RPMI8226 (cell line): Measurements from ENCODE around the gene RAP1GAP2.
"Not testable (repeated sequence)": the region's sequence is repeated elsewhere in the genome, so short reads cannot be mapped to it uniquely, and the experiment has no call there.

ENCODE experiments used
- DNase-seq: peaks from one replicate; pipeline ENCODE4 v3.0.0-alpha.2; 2015

The RAP1GAP2 gene

DNA sequence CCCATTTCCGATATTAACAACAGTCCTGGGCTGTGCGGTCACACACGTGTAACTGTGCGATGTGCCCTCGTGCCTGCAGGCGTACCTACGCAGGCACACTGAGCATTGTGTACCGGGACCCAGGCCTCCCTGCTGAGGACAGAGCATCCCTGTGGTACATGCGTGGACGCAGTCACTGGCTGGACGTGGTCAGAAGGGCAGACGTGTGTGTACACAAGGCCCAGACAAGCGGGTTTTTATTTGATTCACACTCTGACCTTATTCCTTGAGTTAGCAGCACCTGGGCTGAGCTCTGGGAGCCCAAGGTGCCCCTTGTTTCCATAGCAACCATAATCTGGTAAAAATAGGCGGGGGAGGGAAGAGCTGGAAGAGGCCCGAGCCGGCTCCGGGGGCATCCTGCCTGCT, 19.5 kb downstream of the RAP1GAP2 start:
- peak; percentile 74 for DNase-seq

DNA sequence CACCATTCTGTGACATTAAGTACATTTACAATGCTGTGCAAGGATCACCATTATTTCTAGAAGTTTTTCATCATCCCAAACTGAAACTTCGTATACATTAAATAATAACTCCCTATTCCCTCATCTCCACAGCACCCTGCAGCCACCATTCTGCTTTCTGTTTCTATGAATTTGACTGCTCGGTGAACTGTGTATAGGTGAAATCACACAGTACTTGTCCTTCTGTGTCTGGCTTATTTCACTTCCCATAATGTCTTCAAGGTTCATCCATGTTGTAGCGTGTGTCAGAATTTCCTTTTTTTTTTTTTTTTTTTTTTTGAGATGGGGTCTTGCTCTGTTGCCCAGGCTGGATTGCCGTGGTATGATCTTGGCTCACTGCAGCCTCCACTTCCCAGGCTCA, 20.4 kb downstream of the RAP1GAP2 start:
- no peak for DNase-seq

DNA sequence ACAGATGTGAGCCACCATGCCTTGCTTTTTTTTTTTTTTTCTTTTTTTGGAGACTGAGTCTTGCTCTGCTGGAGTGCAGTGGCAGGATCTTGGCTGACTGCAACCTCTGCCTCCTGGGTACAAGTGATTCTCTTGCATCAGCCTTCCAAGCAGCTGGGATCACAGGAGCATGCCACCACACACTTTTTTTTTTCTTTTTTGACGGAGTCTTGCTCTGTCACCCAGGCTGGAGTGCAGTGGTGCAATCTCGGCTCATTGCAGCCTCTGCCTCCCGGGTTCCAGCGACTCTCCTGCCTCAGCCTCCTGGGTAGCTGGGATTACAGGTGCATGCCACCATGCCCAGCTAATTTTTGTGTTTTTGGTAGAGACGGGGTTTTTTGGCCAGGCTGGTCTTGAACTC, 23.1 kb downstream of the RAP1GAP2 start:
- not testable (repeated sequence) for DNase-seq

DNA sequence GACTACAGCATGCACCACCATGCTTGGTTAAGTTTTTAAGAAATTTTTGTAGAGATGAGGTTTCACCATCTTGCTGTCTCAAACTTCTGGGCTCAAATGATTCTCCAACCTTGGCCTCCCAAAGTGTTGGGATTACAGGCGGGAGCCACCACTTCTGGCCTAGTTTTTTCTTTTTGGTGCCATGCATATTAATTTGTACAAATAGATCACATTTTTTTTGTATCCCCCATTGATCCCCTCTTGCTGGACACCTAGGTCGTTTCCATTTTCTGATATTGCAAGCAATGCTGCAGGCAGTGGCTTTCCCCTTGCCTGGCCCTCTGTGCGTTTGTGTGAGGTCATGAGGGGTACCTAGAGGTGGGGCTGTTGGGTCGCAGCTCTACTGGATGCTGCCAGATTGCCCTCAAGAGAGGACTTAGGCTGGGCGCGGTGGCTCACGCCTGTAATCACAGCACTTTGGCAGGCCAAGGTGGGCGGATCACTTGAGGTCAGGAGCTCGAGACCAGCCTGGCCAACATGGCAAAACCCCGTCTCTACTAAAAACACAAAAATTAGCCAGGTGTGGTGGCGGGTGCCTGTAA, 23.8 kb downstream of the RAP1GAP2 start:
- no peak for DNase-seq

DNA sequence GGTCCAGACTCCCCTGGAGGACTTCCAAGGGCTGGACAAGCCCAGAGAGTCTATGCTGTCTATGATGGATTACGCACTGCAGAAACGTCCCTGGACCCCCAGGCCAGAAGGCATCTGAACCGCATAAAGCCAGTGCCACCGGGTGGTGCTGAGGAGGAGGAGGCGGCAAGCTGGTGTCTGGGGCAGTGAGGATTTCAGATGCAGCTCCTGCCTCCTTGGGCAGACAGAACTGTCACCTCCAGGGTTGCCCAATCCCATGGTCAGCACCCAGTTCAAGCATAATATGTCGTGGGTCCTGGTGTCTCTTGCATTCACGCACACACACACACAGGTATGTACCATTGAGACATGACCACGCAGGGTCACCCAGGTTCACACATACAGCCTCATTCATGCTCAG, 25.6 kb downstream of the RAP1GAP2 start:
- DNase-seq = no peak

DNA sequence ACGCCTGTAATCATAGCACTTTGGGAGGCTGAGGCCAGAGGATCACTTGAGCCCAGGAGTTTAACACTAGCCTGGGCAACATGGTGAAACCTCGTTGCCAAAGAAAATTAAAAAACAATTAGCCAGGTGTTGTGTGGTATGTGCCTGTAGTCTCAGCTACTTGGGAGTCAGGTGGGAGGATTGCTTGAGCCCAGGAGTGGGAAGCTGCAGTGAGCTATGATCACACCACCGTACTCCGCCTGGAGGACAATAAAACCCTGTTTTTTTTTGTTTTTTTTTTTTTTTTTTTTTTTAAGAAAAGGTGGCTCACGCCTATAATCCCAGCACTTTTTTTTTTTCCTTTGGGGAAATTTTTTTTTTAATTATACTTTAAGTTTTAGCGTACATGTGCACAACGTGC, 26.1 kb downstream of the RAP1GAP2 start:
- DNase-seq = peak; percentile 44

DNA sequence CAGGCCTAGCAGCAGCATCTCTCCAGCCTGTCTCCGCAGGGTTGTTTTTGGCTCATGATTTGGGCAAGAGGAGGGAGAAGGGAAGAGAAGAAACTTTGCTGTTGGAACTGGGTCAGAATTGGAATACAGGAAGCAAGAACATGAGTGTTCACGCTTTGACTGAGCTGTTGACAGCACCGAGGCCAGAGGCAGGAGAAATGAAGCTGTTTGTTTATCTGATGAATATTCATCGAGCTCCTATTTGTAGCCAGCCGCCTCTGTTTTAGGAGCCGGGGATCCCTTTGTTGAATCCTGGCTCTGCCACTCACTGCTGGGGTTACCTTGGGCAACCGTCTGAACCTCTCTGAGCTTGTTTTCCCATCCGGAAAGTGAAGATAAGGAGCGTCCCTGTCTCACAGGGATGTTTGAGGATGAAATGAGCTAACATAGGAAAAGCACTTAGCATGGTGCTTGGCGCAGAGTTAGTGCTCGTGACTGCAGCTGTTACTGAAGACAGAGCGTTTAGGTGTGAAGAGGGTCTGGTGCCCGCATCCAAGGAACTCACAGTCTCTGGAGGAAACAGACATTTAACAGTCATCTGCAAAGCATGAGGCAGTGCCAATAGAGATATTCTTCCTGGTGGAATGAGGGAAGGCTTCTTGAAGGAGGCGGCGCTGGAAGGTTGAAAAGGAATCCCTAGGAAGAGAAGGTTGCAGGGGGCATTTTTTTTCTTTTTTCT, 29.2 kb downstream of the RAP1GAP2 start:
- DNase-seq = no peak

DNA sequence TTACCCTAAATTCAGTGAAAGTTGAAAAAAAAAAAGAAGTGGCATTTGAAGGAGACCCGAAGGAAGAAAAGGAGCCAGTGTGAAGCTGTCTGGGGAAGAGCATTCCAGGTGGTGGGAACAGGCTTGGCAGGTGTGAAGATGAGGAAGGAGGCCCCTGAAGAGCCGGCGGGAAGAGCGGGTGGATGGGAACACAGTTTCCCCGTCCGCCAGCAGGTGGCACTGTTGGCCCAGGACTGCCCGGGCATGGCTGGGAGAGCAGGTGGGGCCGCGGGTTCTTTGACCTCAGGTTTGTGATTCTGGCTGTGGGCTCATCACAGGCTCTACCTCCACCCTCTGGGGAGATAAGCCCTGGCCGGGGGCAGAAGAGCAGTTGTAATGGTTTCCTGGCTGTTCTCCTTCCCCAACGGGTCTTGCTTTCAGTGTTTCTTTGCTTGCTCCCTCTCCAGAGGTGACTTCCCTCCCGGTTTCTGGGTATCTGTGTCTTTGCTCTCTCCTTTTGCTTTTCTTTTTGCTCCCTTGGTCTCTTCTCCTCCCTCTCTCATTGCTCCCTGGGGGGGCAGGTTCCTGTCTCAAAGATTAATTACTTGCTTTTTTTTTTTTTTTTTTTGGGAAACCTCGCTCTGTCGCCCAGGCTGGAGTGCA, 32.3 kb downstream of the RAP1GAP2 start:
- DNase-seq = peak; percentile 81

GRCh38 chr17:2830678-2831077, 34.4 kb downstream of the RAP1GAP2 start:
- no peak for DNase-seq

- no peak for DNase-seq
Observed at GRCh38 chr17:2835780-2836179, 39.5 kb downstream of the RAP1GAP2 start.

GRCh38 chr17:2837147-2837561, 40.9 kb downstream of the RAP1GAP2 start:
- no peak for DNase-seq

DNA sequence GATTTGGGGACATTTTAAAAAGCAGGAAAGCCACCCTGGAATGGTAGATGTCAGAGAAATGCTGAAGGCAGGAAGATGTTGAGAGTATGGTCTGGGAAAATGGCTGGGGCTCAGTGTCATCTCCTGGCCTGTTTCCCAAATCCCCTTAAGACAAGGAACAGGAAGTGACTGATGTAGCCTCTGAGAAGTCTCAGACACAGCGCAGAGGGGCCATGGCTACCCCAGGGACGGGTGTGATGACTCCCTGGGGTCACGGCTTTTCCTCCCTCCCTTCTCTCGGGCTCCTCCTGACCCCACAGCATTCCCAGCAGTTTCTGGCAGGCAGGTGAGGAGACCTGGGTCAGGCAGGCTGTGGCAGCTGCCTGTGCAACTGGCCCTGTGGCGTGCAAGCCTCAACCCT, 45.4 kb downstream of the RAP1GAP2 start:
- DNase-seq = no peak

- DNase-seq = no peak
Observed at GRCh38 chr17:2842464-2842863, 46.2 kb downstream of the RAP1GAP2 start.

GRCh38 chr17:2844416-2844815, 48.2 kb downstream of the RAP1GAP2 start:
- no peak for DNase-seq

GRCh38 chr17:2847381-2848333, 51.4 kb downstream of the RAP1GAP2 start:
- no peak for DNase-seq

DNA sequence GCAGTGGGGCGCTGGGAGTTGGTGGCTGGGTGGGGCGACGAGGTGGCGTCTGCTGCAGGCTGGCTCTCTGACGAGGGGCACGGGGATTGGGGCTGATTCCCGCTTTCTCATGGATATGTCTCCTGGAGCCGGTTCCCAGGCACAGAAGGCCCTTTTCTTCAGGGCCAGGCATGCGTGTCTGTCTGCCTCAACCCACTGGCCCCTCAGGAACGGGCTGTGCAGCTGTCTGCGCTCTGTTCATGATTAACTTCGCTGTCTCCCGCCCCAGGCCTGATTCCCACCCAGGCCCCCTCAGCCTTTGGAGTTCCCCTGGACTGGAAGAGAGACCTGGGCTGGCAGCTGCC, 53.1 kb downstream of the RAP1GAP2 start:
- DNase-seq = no peak

- DNase-seq = no peak
Observed at GRCh38 chr17:2850991-2851390, 54.8 kb downstream of the RAP1GAP2 start.

DNA sequence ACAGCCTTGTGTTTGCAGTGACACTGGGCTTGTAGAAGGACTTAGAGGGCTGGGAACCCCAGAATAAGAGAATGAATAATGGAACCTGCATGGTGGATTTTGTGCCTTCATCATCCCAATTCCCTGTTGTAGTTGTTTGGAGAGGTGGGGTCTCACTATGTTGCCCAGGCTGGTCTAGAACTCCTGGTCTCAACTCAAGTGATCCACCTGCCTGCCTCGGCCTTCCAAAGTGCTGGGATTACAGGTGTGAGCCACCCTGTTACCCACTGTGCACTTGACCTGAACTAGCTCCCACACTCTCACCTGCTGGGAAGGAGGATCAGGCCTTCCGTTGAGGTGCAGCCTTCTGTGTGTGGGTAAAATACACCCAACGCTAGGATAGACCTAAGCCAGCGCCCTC, 55.4 kb downstream of the RAP1GAP2 start:
- DNase-seq = no peak

DNA sequence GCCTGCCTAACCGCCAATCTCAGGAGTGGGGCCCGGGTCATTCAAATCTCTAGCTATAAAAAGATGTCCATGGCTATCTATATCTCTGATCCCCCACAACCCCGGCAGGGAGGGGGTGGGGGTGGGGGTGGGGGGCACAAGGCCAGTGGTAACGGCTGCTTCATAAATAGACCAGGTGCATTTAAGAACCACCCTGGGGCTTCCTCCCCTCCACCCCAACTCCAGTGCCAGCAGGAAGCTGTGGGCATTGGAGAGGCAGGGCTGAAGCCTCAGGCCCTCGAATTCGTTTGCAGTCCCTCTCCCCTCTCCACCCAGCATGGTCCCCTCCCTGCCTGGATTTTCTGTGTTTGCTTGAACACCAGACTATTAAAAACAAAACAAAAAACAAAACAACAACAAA, 56.0 kb downstream of the RAP1GAP2 start:
- DNase-seq = no peak

DNA sequence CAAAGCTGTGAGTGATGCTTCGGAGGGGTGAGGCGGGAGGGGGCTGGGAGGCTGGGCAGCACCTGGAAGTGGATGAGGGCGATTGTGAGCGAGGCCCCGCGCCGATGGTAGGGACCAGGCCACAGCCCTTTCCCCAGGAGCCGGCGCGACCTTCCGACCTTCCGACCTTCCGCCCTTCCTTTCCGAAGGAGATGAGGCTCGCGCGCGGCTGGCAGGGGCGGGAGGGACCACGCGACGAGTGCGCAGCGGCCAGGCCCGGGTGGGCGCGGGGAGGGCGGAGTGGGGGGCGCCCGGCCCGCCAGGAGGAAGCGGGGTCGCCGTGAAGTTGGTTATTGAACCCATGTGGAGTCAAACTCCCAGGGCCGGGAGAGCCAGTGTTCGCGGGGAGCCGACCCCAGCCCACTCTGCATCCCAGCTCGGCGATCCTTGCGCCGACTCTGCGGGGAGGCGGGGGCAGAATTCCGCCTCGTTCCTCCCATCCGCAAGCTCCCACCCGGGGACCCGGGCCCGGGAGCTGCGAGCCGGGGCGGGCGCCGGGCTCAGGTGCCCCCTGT, 56.6 kb downstream of the RAP1GAP2 start:
- no peak for DNase-seq

DNA sequence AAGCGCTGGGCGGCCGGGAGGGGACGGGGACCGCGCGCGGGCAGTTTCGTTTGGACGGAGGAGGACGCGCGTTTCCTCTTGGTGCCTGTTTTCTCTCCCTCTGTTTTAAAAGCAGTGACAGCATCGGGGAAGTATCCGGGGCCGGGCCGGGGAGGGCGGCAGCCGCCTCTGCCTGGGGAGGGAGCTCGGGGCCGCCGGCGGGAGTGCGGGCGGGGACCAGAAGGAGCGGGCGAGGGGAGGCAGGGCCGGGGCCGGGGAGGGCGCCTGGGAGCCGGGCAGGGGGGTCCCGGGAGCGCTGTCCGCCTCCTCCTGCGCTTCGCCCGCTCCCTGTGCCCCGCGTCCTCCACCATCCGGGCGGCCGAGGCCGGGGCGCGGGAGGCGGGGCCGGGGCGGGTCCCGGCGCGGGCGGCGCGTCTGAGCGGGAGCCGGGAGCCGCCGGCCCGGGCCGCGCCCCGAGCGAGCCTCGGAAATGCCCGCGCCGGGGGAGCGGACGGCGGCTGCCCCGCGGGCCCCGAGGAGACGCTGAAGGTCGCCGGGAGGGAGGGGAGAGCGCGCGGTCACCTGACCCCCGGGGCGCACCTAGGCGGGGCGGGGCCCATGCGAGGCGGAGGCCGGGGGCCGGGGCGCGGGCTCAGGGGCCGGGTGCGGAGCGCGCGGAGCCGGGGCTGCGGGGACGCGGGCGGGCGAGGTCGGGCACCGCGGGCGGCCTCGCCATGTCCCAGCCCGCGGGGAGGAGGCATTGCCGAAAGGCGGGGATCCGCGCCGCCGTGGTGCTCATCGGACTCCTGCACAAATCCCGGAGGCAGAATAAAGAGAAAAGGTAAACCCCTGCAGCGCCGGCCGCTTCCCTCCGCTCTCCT, 57.3 kb downstream of the RAP1GAP2 start:
- DNase-seq = peak; percentile 44
